Activated CD8-positive, alpha-beta memory T cell treated with anti-CD3 and anti-CD28 coated beads for 24 hours (primary cell): ENCODE data around the gene UNC5C.
A peak's percentile ranks its signal among the peaks of the same experiment; 100 is the strongest.

ENCODE experiments used
- DNase-seq: peaks from one replicate; pipeline ENCODE4 v3.0.0-alpha.2; 2020

Gene UNC5C

GRCh38 chr4:95548738-95549245 lies at the start of gene UNC5C:
Gene UNC5C (minus strand): TSS chr4:95548973.
- DNase-seq: no peak

- no peak for DNase-seq
These were observed 47.9 kb upstream of the UNC5C start for GRCh38 chr4:95596676-95597075.

GRCh38 chr4:95594629-95595028 lies 45.9 kb upstream of the UNC5C start:
- no peak for DNase-seq

- DNase-seq: no peak
These were observed 45.2 kb upstream of the UNC5C start for GRCh38 chr4:95594013-95594412.

GRCh38 chr4:95591278-95591677 lies 42.5 kb upstream of the UNC5C start:
- DNase-seq: no peak

- no peak for DNase-seq
These were observed 41.8 kb upstream of the UNC5C start for GRCh38 chr4:95590615-95591014.

- DNase-seq: no peak
These were observed 36.4 kb upstream of the UNC5C start for GRCh38 chr4:95585016-95585695.

- no peak for DNase-seq
These were observed 31.5 kb upstream of the UNC5C start for GRCh38 chr4:95580226-95580625.

- no peak for DNase-seq
These were observed 23.7 kb upstream of the UNC5C start for GRCh38 chr4:95572304-95572991.

GRCh38 chr4:95571577-95571976 lies 22.8 kb upstream of the UNC5C start:
- no peak for DNase-seq

GRCh38 chr4:95563638-95564337 lies 15.0 kb upstream of the UNC5C start:
- no peak for DNase-seq

GRCh38 chr4:95560774-95561173 lies 12.0 kb upstream of the UNC5C start:
- DNase-seq: no peak

GRCh38 chr4:95556207-95556859 lies 7.6 kb upstream of the UNC5C start:
- DNase-seq: no peak

GRCh38 chr4:95552942-95553550 lies 4.3 kb upstream of the UNC5C start:
- DNase-seq: no peak

GRCh38 chr4:95551653-95552052 lies 2.9 kb upstream of the UNC5C start:
- no peak for DNase-seq

- DNase-seq: no peak
These were observed 1.6 kb upstream of the UNC5C start for GRCh38 chr4:95550115-95550987.

GRCh38 chr4:95549246-95550114 lies 707 bp upstream of the UNC5C start:
- peak; percentile 59 for DNase-seq

- DNase-seq: peak; percentile 55
These were observed 880 bp downstream of the UNC5C start for GRCh38 chr4:95547715-95548471.

GRCh38 chr4:95546866-95547714 lies 1.7 kb downstream of the UNC5C start:
- no peak for DNase-seq
